Tongue (tissue), 2 donors: ENCODE results near the gene MOK. TPM values are rescaled to one million over a fixed set of nuclear protein-coding genes. Genes with fewer than 3 reads are reported as not detected.
"Not testable (repeated sequence)": the region's sequence is repeated elsewhere in the genome, so short reads cannot be mapped to it uniquely, and the experiment has no call there.

Experiments used
- DNase-seq: peaks from one replicate; pipeline ENCODE4 v3.0.0-alpha.2; 2015
- total RNA-seq: library from RNA; depleted of rRNA; stranded (reverse); fragments of >200 nt; gene quantifications from one replicate; pipeline ENCODE4 v1.2.3, GENCODE V29; 2014

Gene MOK
- total RNA-seq, 1 donor from 2014 or later: 14.2 TPM

GRCh38 chr14:102248121-102248520 is 56.8 kb downstream of the MOK start:
- no peak for DNase-seq

- no peak for DNase-seq
Observed at GRCh38 chr14:102246071-102246470, 58.9 kb downstream of the MOK start.

- not testable (repeated sequence) for DNase-seq
Observed at GRCh38 chr14:102243795-102244194, 61.2 kb downstream of the MOK start.

GRCh38 chr14:102241147-102241546 is 63.8 kb downstream of the MOK start:
- no peak for DNase-seq

GRCh38 chr14:102240481-102240880 is 64.5 kb downstream of the MOK start:
- not testable (repeated sequence) for DNase-seq

- no peak for DNase-seq
Observed at GRCh38 chr14:102239231-102239630, 65.7 kb downstream of the MOK start.

GRCh38 chr14:102238766-102239165 is 66.2 kb downstream of the MOK start:
- DNase-seq: no peak

- no peak for DNase-seq
Observed at GRCh38 chr14:102238131-102238530, 66.8 kb downstream of the MOK start.

GRCh38 chr14:102236026-102236425 is 68.9 kb downstream of the MOK start:
- no peak for DNase-seq

GRCh38 chr14:102235275-102235897 is 69.6 kb downstream of the MOK start:
- DNase-seq: peak; percentile 86

GRCh38 chr14:102234331-102235264 is 70.4 kb downstream of the MOK start:
- DNase-seq: no peak

- DNase-seq: no peak
Observed at GRCh38 chr14:102233081-102233480, 71.9 kb downstream of the MOK start.

GRCh38 chr14:102232348-102232625 is 72.7 kb downstream of the MOK start:
- DNase-seq: no peak

- DNase-seq: no peak
Observed at GRCh38 chr14:102231476-102232347, 73.3 kb downstream of the MOK start.

GRCh38 chr14:102230481-102231210 is 74.3 kb downstream of the MOK start:
- no peak for DNase-seq

GRCh38 chr14:102229739-102230092 is 75.2 kb downstream of the MOK start:
- DNase-seq: no peak

- no peak for DNase-seq
Observed at GRCh38 chr14:102229071-102229738, 75.8 kb downstream of the MOK start.

- DNase-seq: no peak
Observed at GRCh38 chr14:102227184-102227964, 77.6 kb downstream of the MOK start.

GRCh38 chr14:102226356-102227125 is 78.4 kb downstream of the MOK start:
- DNase-seq: peak; percentile 31

GRCh38 chr14:102225936-102226335 is 79.0 kb downstream of the MOK start:
- DNase-seq: no peak
